ENCODE measurements around the gene GAS7. TPM values are rescaled to one million over a fixed set of nuclear protein-coding genes. Genes with fewer than 3 reads are reported as not detected.

Gene GAS7
- polyA plus RNA-seq, 1 donor (not counting 4 experiments of a cell fraction or from before 2014, with no cell fraction given), result 0.10 TPM

DNA sequence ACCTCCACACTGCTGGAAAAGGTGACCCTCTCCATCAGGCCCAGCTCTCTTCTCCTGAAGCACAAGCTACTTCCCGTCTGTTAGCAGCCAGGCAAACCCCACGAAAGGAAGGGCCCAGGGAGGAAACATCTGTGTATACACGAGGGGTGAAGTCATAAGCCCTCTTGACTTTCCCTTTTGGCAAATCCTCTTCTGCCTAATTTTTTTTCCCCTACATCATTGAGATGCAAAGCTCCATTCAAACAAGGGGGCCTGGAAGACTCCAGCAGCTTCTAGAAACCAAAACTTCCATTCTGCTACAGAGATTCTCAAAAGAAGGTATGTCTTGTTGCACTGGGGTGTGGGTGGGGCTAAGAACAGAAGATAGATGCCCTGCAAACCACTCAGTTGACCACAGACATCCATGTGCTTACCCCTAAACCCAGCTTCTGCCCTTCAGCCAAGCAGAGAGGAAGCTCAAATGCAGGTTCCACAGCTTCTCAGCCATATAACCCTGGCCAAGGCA is 147.8 kb downstream of the GAS7 start:
- no peak overlapping the region for H3K9ac ChIP-seq (ENCODE audit: control insufficient read depth, extremely low read depth, insufficient read depth, low read length)
- no peaks in the 10 kb centered on the region for H3K9me1 ChIP-seq (ENCODE audit: control insufficient read depth, extremely low read depth, insufficient read depth, low read length)
- no peaks in the 10 kb centered on the region for H3K4me1 ChIP-seq (ENCODE audit: control insufficient read depth, extremely low read depth, insufficient read depth, low read length)
- H3K27me3 ChIP-seq (ENCODE audit: control insufficient read depth, extremely low read depth, insufficient read depth, low read length), result no peaks in the 10 kb centered on the region
- H3K36me3 ChIP-seq (ENCODE audit: control insufficient read depth in 2 of 2, extremely low read depth in 1 of 2, insufficient read depth in 2 of 2, low read length in 2 of 2), result no peaks in the 10 kb centered on the region
- dilution Hi-C loops (cut with MboI; ENCODE audit: extremely low pct_ligation_motif_present, low sequenced_read_pairs), result no loop called here
- H3K4me2 ChIP-seq (ENCODE audit: control insufficient read depth, extremely low read depth, insufficient read depth, low read depth, low read length), result no peak overlapping the region
- TF ChIP-seq, protein P1, sequence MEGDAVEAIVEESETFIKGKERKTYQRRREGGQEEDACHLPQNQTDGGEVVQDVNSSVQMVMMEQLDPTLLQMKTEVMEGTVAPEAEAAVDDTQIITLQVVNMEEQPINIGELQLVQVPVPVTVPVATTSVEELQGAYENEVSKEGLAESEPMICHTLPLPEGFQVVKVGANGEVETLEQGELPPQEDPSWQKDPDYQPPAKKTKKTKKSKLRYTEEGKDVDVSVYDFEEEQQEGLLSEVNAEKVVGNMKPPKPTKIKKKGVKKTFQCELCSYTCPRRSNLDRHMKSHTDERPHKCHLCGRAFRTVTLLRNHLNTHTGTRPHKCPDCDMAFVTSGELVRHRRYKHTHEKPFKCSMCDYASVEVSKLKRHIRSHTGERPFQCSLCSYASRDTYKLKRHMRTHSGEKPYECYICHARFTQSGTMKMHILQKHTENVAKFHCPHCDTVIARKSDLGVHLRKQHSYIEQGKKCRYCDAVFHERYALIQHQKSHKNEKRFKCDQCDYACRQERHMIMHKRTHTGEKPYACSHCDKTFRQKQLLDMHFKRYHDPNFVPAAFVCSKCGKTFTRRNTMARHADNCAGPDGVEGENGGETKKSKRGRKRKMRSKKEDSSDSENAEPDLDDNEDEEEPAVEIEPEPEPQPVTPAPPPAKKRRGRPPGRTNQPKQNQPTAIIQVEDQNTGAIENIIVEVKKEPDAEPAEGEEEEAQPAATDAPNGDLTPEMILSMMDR (optimal IDR thresholded peaks at IDR 0.05 in 1 of 3, IDR thresholded peaks at IDR 0.05 in 1 of 3, conservative IDR thresholded peaks at IDR 0.05 in 1 of 3; ENCODE audit: extremely low read depth in 1 of 3, insufficient read depth in 2 of 3, low read length in 3 of 3), result no peak
- no peak for TF ChIP-seq EZH2 (IDR thresholded peaks at IDR 0.05; ENCODE audit: low read length)
- H4K20me1 ChIP-seq (ENCODE audit: control insufficient read depth, extremely low read depth, insufficient read depth, low read length), result no peaks in the 10 kb centered on the region
- H3K27ac ChIP-seq (ENCODE audit: control insufficient read depth, insufficient read depth, low read length), result no peak overlapping the region
- H3K4me3 ChIP-seq (ENCODE audit: control insufficient read depth in 2 of 3, extremely low read depth in 1 of 3, insufficient read depth in 2 of 3, low read depth in 1 of 3, low read length in 3 of 3), result no peak overlapping the region
- no peaks in the 10 kb centered on the region for H3K9me3 ChIP-seq (ENCODE audit: control insufficient read depth, low read depth, low read length)
- H3K79me2 ChIP-seq (ENCODE audit: control insufficient read depth, insufficient read depth, low read length), result no peaks in the 10 kb centered on the region
- FAIRE-seq, result no peak
- no peak overlapping the region for H2AFZ ChIP-seq (ENCODE audit: control insufficient read depth, low read length)
- DNase-seq (ENCODE audit: low read depth, low spot score), result no peak

DNA sequence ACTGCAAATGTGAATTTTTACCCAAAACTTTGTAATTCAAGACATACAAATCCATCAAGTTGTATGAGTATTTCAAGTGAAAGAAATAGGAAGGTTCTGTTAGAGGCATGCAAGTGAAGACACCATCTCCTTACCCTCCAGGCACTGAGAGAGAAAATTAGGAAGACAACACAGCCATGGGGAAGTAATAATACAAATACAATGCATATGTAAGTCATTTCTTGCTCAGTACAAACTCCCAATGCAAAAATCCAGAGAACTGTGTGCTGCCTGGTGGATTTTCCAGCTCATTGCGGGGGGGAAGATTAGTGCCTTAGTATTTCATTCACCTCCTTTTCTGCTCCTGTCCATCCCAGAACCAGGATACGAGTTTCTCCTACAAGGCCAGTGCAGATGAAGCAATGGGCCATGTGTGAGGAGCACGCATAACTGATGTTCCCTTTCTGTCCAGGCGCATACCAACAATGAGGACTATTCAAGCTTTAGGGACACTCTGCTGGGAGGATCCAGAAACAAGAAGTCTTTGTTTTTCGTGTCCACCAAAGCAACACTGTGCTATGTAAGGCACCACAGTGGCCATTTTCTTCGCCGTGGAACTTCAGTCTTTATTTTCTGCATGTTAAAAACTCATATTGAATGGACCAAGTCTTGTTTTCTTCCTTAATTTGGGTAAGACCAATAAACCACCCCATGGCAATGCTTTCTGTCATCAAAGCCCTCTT is 149.6 kb downstream of the GAS7 start:
- no peak for FAIRE-seq
- H3K79me2 ChIP-seq (ENCODE audit: control insufficient read depth, insufficient read depth, low read length), result no peaks in the 10 kb centered on the region

More for the DNA sequence above, 149.6 kb downstream of the GAS7 start:
- DNase-seq (ENCODE audit: low read depth, low spot score), result no peak
- no peak overlapping the region for H3K9ac ChIP-seq (ENCODE audit: control insufficient read depth, extremely low read depth, insufficient read depth, low read length)
- no peak overlapping the region for H3K4me3 ChIP-seq (ENCODE audit: control insufficient read depth in 2 of 3, extremely low read depth in 1 of 3, insufficient read depth in 2 of 3, low read depth in 1 of 3, low read length in 3 of 3)
- H3K27ac ChIP-seq (ENCODE audit: control insufficient read depth, insufficient read depth, low read length), result no peak overlapping the region
- no peak for TF ChIP-seq EZH2 (IDR thresholded peaks at IDR 0.05; ENCODE audit: low read length)
- TF ChIP-seq, protein P1 (optimal IDR thresholded peaks at IDR 0.05 in 1 of 3, IDR thresholded peaks at IDR 0.05 in 1 of 3, conservative IDR thresholded peaks at IDR 0.05 in 1 of 3; ENCODE audit: extremely low read depth in 1 of 3, insufficient read depth in 2 of 3, low read length in 3 of 3), result no peak
- H2AFZ ChIP-seq (ENCODE audit: control insufficient read depth, low read length), result no peak overlapping the region
- no peaks in the 10 kb centered on the region for H3K27me3 ChIP-seq (ENCODE audit: control insufficient read depth, extremely low read depth, insufficient read depth, low read length)
- H4K20me1 ChIP-seq (ENCODE audit: control insufficient read depth, extremely low read depth, insufficient read depth, low read length), result no peaks in the 10 kb centered on the region
- H3K4me2 ChIP-seq (ENCODE audit: control insufficient read depth, extremely low read depth, insufficient read depth, low read depth, low read length), result no peak overlapping the region
- H3K9me1 ChIP-seq (ENCODE audit: control insufficient read depth, extremely low read depth, insufficient read depth, low read length), result no peaks in the 10 kb centered on the region
- H3K4me1 ChIP-seq (ENCODE audit: control insufficient read depth, extremely low read depth, insufficient read depth, low read length), result no peaks in the 10 kb centered on the region
- no peaks in the 10 kb centered on the region for H3K9me3 ChIP-seq (ENCODE audit: control insufficient read depth, low read depth, low read length)
- H3K36me3 ChIP-seq (ENCODE audit: control insufficient read depth in 2 of 2, extremely low read depth in 1 of 2, insufficient read depth in 2 of 2, low read length in 2 of 2), result no peaks in the 10 kb centered on the region
- dilution Hi-C loops (cut with MboI; ENCODE audit: extremely low pct_ligation_motif_present, low sequenced_read_pairs), result no loop called here

All from keratinocyte (primary cell).